HG03442 (cell line): Measurements from ENCODE around the gene CEP192.
"Not testable (repeated sequence)": the region's sequence is repeated elsewhere in the genome, so short reads cannot be mapped to it uniquely, and the experiment has no call there.

Experiments
- ATAC-seq: cut with Tn5 transposase; IDR thresholded peaks from one replicate; pipeline ENCODE4 v1.9.1; 2021; ENCODE audit warnings: mild to moderate bottlenecking, moderate library complexity; ENCODE audit not compliant: unreplicated experiment

Gene CEP192

DNA sequence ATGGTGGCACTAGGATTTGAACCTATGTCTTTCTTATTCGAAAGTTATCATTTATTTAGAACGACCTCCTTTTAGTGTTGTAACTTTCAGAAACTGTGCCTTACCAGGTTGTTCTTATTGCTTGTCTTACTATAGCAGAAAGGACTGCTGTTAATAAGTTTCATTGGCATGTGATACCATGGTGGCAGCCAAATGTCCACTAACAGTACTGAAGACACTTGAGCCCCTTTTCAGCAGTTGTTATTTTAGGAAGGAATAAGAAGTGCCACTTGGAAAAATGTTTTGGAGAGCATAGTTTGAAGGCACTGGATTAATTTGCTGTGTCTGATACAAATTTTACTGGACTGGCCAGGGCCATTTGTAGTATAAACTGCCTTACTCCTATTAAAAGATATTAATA is 37.7 kb downstream of the CEP192 start:
- no peak for ATAC-seq

- ATAC-seq = no peak
These were observed 41.0 kb downstream of the CEP192 start for GRCh38 chr18:13032173-13032572.

DNA sequence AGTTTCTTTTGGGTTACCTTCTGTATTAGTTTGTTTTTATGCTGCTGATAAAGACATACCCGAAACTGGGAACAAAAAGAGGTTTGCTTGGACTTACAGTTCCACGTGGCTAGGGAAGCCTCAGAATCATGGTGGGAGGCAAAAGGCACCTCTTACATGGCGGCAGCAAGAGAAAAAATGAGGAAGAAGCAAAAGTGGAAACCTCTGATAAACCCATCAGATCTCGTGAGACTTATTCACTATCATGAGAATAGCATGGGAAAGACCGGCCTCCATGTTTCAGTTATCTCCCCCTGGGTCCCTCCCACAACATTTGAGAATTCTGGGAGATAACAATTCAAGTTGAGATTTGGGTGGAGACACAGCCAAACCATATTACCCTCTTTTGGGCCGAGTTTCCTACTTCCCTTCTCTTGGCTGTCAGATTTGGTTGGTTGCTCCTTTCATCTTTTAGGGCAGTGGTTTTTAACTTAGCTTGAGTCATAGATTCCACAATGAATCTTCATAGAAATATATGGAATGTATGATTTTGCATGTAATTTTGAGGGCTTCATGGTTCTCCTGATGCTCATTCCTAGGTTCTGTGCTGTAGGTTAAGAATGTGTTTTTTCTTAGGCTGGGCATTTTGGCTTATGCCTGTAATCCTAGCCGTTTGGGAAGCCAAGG is 44.2 kb downstream of the CEP192 start:
- ATAC-seq = no peak

- no peak for ATAC-seq
These were observed 45.6 kb downstream of the CEP192 start for GRCh38 chr18:13036622-13037320.

GRCh38 chr18:13039806-13040205 is 48.6 kb downstream of the CEP192 start:
- ATAC-seq = no peak

- no peak for ATAC-seq
These were observed 51.9 kb downstream of the CEP192 start for GRCh38 chr18:13043066-13043465.

DNA sequence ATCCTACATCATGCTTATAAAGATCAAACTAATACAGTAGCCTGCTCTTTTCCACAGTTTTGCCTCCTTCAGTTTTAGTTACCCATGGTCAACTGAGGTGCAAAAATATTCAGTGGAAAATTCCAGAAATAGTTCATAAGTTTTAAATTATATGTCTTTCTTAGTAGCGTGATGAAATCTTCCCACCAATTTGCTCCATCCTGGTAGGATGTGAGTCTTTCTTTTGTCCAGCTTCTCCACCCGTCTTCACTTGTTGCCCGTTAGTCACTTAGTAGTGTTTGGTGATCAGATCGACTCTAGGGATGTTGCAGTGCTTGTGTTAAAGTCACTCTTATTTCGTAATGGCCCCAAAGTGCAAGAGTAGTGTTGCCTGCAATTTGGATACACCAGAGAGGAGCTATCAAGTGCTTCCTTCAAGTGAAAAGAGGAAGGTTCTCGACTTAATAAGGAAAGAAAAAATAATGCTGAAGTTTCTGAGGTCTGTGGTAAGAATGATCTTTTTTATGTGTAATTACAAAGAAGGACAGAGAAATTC is 57.0 kb downstream of the CEP192 start:
- no peak for ATAC-seq

DNA sequence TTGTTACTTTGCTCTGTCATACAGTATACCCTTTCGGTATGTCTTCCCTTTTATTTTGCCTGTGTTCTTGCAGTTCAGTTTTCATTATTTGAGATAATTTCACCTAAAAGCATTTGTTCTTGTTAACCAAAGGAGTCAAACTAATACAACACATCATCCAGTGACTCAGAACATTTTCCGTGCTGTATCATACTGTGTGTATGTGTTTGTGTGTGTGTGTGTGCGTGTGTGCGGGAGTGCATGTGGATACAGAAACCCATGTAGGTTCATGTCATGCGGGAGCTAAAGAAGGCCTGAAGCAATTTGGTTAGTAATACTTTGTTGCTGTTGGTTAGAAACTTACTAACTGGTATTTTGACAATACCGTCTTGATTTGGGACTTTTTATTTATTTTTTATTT is 60.0 kb downstream of the CEP192 start:
- ATAC-seq = no peak

DNA sequence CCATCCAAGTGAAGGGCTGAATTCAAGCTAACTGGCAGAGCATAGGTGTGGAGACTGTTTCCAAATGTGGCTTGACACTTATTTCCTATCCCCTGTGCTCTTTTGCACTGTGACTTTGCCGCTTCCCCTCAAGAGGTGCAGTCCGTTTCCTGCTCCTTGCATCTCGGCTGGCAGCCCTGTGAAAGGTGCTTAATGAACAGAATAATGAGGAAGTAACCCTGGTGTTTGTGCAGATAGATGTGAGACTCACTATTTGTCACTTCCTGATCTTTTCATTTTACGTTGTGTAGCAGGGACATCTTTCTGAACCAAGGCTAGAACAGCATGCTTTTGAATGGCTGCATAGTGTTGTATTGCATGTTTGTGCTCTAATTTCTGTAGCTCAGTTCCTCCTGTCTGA is 60.8 kb downstream of the CEP192 start:
- ATAC-seq = no peak

DNA sequence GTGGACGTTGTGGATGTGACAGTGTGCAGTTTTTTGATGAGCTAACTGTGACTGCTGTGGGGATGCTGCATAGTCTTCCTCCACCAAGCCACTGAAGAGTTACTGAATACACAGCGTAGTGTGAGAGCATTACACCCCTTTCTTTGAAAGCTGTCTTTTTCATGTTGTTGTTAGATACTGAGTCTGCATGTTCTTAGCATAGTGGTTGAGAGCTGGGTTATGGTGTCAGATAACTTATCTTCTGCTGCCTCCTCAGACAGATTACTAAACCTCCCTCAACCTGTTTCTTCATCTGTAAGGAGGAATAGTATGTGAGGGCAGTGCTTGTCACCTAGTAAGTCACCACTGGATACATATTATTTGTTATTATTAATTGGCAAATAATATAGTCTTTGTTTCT is 63.2 kb downstream of the CEP192 start:
- no peak for ATAC-seq

DNA sequence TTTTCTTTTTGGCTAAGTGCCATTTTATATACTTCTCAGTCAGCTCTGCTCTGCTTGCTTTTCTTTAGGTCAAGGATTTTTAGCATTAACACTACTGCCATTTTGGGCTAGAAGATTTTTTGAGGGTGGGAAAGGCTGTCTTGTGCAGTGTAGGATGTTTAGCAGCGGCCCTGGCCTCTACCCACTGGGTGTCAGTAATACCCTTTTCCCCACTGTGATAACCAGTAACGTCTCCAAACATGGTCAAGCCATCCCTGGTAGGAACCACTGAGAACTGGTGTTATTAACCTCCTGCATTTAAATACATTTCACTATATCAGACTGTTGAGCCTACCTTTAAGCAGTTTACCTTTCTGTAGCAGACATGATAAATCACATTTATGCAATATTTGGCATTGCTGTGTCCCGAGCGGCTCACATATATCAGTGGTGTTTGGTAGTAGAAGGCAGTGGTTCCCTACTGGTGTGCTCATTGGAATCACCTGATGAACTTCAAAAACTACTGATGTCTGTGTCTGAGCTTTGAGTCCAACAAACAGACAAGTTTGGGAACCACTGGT is 70.5 kb downstream of the CEP192 start:
- no peak for ATAC-seq

DNA sequence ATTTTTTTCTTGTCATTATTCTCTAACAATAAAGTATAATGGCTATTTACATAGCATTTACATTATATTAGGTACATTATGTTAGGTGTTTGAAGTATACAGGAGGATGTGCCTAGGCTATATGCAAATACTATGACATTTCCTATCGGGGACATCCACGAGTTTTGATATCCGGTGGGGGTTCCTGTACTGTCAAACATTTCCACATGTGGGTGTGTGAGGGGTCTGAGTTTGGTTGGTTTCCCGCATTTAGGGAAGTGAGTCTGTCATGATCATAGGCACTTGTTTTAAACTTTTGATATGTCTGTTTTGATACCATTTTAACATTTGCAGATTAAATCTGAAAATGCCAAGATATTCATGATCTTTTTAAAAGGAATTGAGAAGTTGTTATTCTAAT is 76.0 kb downstream of the CEP192 start:
- no peak for ATAC-seq

DNA sequence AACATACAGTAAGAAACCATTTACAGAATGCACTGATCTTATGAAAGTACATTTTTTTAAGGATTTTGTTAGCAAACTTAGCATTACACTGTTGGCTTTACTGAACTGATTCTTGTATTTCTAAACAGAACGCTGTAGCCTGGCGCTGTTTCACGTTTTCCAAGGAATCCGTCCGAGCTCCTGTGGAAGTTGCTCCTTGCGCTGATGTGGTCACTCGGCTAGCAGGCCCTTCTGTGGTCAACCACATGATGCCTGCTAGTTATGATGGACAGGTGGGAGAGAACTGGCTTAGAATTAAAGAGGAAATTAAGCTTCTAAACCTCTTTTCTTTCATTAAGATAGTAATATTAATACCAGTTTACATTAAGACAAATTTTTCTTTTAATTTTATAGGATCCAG is 76.8 kb downstream of the CEP192 start:
- no peak for ATAC-seq

DNA sequence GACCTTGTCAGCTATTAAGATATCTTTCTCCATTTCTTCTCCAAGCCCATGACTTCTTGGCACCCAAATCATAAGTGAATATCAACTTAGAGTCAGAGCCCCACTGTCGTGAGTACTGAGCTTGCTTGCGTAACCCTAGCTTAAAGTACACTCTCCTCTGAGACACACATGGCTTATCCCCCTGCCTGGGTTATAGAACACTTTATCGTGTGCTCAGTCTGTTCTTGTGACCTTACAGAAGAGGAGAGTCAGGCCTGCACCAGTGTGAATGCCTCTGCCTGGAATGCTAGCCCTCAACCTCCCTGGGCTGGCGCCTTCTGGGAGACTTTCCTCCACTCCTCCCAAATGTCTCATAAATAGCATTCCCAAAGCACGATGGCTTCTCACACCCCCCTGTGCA is 79.3 kb downstream of the CEP192 start:
- no peak for ATAC-seq

GRCh38 chr18:13076886-13077285 is 85.7 kb downstream of the CEP192 start:
- ATAC-seq = no peak

DNA sequence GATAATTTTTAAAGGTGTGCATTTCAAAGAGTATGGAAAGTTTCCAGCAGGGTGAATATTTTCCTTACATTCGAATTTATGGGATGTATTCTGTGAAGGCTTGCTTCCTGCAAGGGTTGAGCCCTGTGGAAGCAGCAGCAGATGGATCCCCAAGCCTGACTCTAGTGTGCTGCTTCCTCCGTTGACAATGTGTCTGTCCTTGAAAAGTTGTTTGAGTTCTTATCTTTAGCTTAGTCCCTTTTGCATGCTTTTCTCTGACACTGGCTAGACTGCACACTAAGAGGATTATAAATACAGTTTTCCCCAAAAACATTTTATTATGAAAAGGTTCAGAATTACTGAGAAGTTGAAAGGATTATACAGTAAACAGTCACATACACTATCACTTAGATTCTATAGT is 86.3 kb downstream of the CEP192 start:
- no peak for ATAC-seq

GRCh38 chr18:13078065-13078464 is 86.9 kb downstream of the CEP192 start:
- not testable (repeated sequence) for ATAC-seq

- no peak for ATAC-seq
These were observed 95.7 kb downstream of the CEP192 start for GRCh38 chr18:13086906-13087305.

DNA sequence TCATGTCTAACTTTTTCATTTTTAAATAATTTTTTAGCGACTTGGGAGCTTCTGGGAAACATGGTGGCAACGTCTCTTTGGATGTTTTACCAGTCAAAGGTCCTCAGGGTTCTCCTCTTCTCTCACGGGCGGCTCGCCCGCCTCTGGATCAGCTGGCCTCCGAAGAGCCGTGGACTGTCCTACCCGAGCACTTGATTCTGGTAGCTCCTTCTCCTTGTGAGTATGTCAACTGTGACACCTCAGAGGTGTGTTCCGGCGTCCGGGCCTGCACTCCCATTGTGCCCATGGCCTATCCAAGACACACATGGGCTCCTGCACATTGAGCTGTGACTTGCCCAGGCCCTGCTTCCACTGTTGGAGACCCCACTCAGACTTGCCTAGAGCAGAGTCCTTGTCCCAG is 104.3 kb downstream of the CEP192 start:
- no peak for ATAC-seq

- no peak for ATAC-seq
These were observed 105.1 kb downstream of the CEP192 start for GRCh38 chr18:13096232-13096631.

- no peak for ATAC-seq
These were observed 105.6 kb downstream of the CEP192 start for GRCh38 chr18:13096719-13097118.

DNA sequence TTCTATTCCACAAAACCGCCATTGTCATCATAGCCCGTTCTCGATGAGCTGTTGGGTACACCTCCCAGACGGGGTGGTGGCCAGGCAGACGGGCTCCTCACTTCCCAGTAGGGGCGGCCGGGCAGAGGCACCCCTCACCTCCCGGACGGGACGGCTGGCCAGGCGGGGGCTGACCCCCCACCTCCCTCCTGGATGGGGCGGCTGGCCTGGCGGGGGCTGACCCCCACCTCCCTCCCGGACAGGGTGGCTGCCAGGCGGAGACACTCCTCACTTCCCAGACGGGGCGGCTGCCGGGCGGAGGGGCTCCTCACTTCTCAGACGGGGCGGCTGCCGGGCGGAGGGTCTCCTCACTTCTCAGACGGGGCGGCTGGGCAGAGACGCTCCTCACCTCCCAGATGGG is 106.9 kb downstream of the CEP192 start:
- ATAC-seq = not testable (repeated sequence)
